ENCODE measurements around the gene SHC1.

- no peak for TF ChIP-seq POLR2A (IDR thresholded peaks at IDR 0.05)
- no peak for TF ChIP-seq CTCF (IDR thresholded peaks at IDR 0.05)
Measured at GRCh38 chr1:154964359-154964758, 6.2 kb downstream of the SHC1 start.

All from thyroid gland (tissue), 4 donors.